HG03342 (cell line): ENCODE data around the gene TBXA2R.

Source experiments
- ATAC-seq: cut with Tn5 transposase; IDR thresholded peaks from one replicate; pipeline ENCODE4 v1.9.1; 2021; ENCODE audit warnings: mild to moderate bottlenecking, moderate library complexity; ENCODE audit not compliant: unreplicated experiment

The TBXA2R gene

GRCh38 chr19:3620817-3621547 lies 14.3 kb upstream of the TBXA2R start:
- ATAC-seq: no peak

- no peak for ATAC-seq
These were observed 13.6 kb upstream of the TBXA2R start for GRCh38 chr19:3620145-3620816.

GRCh38 chr19:3619631-3620012 lies 12.9 kb upstream of the TBXA2R start:
- ATAC-seq: no peak

GRCh38 chr19:3618811-3619630 lies 12.3 kb upstream of the TBXA2R start:
- ATAC-seq: no peak

- ATAC-seq: no peak
These were observed 11.6 kb upstream of the TBXA2R start for GRCh38 chr19:3618144-3618810.

GRCh38 chr19:3617463-3617862 lies 10.8 kb upstream of the TBXA2R start:
- ATAC-seq: no peak

- ATAC-seq: no peak
These were observed 9.0 kb upstream of the TBXA2R start for GRCh38 chr19:3615524-3616135.

- ATAC-seq: no peak
These were observed 8.3 kb upstream of the TBXA2R start for GRCh38 chr19:3614858-3615505.

- no peak for ATAC-seq
These were observed 7.4 kb upstream of the TBXA2R start for GRCh38 chr19:3613818-3614661.

GRCh38 chr19:3612901-3613741 lies 6.4 kb upstream of the TBXA2R start:
- ATAC-seq: no peak

GRCh38 chr19:3612330-3612729 lies 5.7 kb upstream of the TBXA2R start:
- no peak for ATAC-seq

GRCh38 chr19:3611841-3612240 lies 5.2 kb upstream of the TBXA2R start:
- ATAC-seq: no peak

- ATAC-seq: no peak
These were observed 4.4 kb upstream of the TBXA2R start for GRCh38 chr19:3610745-3611717.

- ATAC-seq: no peak
These were observed 3.4 kb upstream of the TBXA2R start for GRCh38 chr19:3609779-3610719.

GRCh38 chr19:3608750-3609322 lies 2.2 kb upstream of the TBXA2R start:
- no peak for ATAC-seq

- ATAC-seq: no peak
These were observed 1.5 kb upstream of the TBXA2R start for GRCh38 chr19:3608079-3608641.
